Transverse colon (tissue), 4 donors: Measurements from ENCODE around the gene CTBP2. TPM values are rescaled to one million over a fixed set of nuclear protein-coding genes. Genes with fewer than 3 reads are reported as not detected.

Source experiments
- DNase-seq: peaks from one replicate; pipeline ENCODE4 v3.0.0-alpha.2; 2019
- H3K27ac ChIP-seq, 4 donors: fragments of 200-600 bp; sonication (generic); 2 replicates each; pipeline ENCODE4 v1.5.1; 2016 to 2018; ENCODE audit warnings: inconsistent platforms in 4 of 4
- H3K27me3 ChIP-seq: fragments of 200-600 bp; sonication (generic); 2 replicates; pipeline ENCODE4 v1.5.1; 2017; ENCODE audit warnings: inconsistent platforms
- H3K36me3 ChIP-seq, 4 donors: fragments of 200-600 bp; sonication (generic); 2 replicates each; pipeline ENCODE4 v1.5.1; 2017 to 2019; ENCODE audit warnings: inconsistent platforms in 4 of 4
- H3K4me1 ChIP-seq, 4 donors: fragments of 200-600 bp; sonication (generic); 2 replicates each; pipeline ENCODE4 v1.5.1; 2017 to 2020; ENCODE audit warnings: inconsistent platforms in 4 of 4
- H3K4me3 ChIP-seq, 4 donors: fragments of 200-600 bp; sonication (generic); 1 replicate in 1 of 4; 2 replicates in 3 of 4; pipeline versions ENCODE4 v1.5.1 to v1.6.1; 2017 to 2019; ENCODE audit warnings: inconsistent platforms in 4 of 4
- H3K9me3 ChIP-seq, 2 donors: fragments of 200-600 bp; sonication (generic); 2 replicates each; pipeline ENCODE4 v1.5.1; 2017 to 2019; ENCODE audit warnings: inconsistent platforms in 2 of 2
- CTCF ChIP-seq, 5 experiments: fragments of 200-600 bp in 3 of 5; fragments of 450-650 bp in 2 of 5; sonication (generic) in 3 of 5; IDR thresholded peaks; 1 replicate in 2 of 5; 2 replicates in 3 of 5; pipeline ENCODE4 v1.5.1; 2016 to 2017; ENCODE audit warnings: antibody characterized with exemption in 5 of 5, inconsistent platforms in 3 of 5, mild to moderate bottlenecking in 2 of 5, moderate library complexity in 1 of 5
- EP300 ChIP-seq: sonication (generic); formaldehyde crosslinking; IDR thresholded peaks from one replicate; pipeline ENCODE4 v1.6.1; 2017; ENCODE audit warnings: antibody characterized with exemption, low read depth
- POLR2A ChIP-seq: fragments of 450-650 bp; IDR thresholded peaks from one replicate; pipeline ENCODE4 v1.6.1; 2016; ENCODE audit warnings: antibody characterized with exemption, mild to moderate bottlenecking, moderate library complexity
- POLR2AphosphoS5 ChIP-seq, 3 donors: sonication (generic); formaldehyde crosslinking; IDR thresholded peaks; one replicate each; pipeline ENCODE4 v1.6.1; 2016; ENCODE audit warnings: antibody characterized with exemption in 3 of 3
- WGBS, 2 donors: methylation state at CpG; one replicate each; pipeline ENCODE4 v1.1.5; 2018; ENCODE audit warnings: low coverage in 1 of 2; 5-methylcytosine and 5-hydroxymethylcytosine counted together
- in situ Hi-C, 4 donors: fragments of 200-750 bp; cut with MboI; loops; one replicate each; pipeline versions ENCODE4 v1.15.0 to v1.15.1; 2017; ENCODE audit warnings: low sequenced_read_pairs in 3 of 4, low pct_ligation_motif_present in 1 of 4, low pct_unique_long_range_greater_than_20kb in 1 of 4
- intact Hi-C: fragments of 100-400 bp; cut with DNase I; formaldehyde crosslinking; loops from one replicate; pipeline ENCODE4 v1.15.1; 2023; ENCODE audit warnings: low total_unique reads
- total RNA-seq, 4 donors: library from RNA; depleted of rRNA; stranded (reverse); fragments of >200 nt; gene quantifications; one replicate each; pipeline ENCODE4 v1.1.0, GENCODE V29; 2016

Gene CTBP2
- total RNA-seq, 4 donors from 2014 or later: 71.9 to 247 (median 98.4) TPM

DNA sequence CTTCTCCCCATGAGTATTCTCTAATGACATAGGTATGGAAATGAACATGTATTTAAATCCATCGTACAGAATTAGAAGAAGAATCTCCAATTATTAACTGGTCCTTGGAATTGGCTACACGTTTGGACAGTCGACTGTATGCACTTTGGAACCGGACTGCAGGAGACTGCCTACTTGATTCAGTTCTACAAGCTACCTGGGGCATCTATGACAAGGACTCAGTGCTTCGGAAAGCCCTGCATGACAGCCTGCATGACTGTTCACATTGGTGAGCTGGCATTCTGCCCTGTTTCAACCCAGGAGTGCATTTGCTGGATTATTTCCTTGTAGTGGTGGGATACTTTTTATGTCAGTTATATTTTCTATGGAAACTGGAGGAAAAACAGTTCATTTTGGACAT, 186.2 kb downstream of the CTBP2 start:
- Histone ChIP-seq H3K4me3 (no peak overlapping the region), H3K4me1 (peaks cover 0 to 21% (median 8%) of the 10 kb centered on the region in 4 donors), H3K36me3 (peaks cover 0 to 24% (median 0%) of the 10 kb centered on the region in 4 donors), H3K9me3 (no peaks in the 10 kb centered on the region), H3K27me3 (no peaks in the 10 kb centered on the region), H3K27ac (no peak overlapping the region)
- no peak for DNase-seq
- intact Hi-C loops: no loop called here
- WGBS, 2 donors: 88 to 93% methylated on average over 4 to 5 of the region's 5 CpGs
- TF ChIP-seq POLR2A (no peak), CTCF (IDR thresholded peaks at IDR 0.05) (no peak), POLR2AphosphoS5 (IDR thresholded peaks at IDR 0.05) (no peak), EP300 (no peak)
- in situ Hi-C loops: no loop called here

- Histone ChIP-seq H3K4me3 (no peak overlapping the region), H3K9me3 (no peaks in the 10 kb centered on the region), H3K27ac (no peak overlapping the region), H3K4me1 (peaks cover 0 to 14% (median 6%) of the 10 kb centered on the region in 4 donors), H3K27me3 (no peaks in the 10 kb centered on the region), H3K36me3 (peaks cover 0 to 29% (median 2%) of the 10 kb centered on the region in 4 donors)
- WGBS, 2 donors: 90 to 94% methylated on average over 7 of the region's 7 CpGs
- in situ Hi-C loops (no loop called here), intact Hi-C loops (no loop called here)
- TF ChIP-seq CTCF (IDR thresholded peaks at IDR 0.05): no peak
- TF ChIP-seq POLR2AphosphoS5 (IDR thresholded peaks at IDR 0.05): no peak
- TF ChIP-seq EP300: no peak
- no peak for TF ChIP-seq POLR2A
- DNase-seq: no peak
Measured at GRCh38 chr10:124972637-124973036, 187.7 kb downstream of the CTBP2 start.

- H3K36me3 ChIP-seq: peaks cover 0 to 43% (median 5%) of the 10 kb centered on the region in 4 donors
- TF ChIP-seq CTCF (IDR thresholded peaks at IDR 0.05): no peak
- TF ChIP-seq EP300: no peak
- TF ChIP-seq POLR2A: no peak
- no peak for TF ChIP-seq POLR2AphosphoS5 (IDR thresholded peaks at IDR 0.05)
- intact Hi-C loops (no loop called here), in situ Hi-C loops (no loop called here)
- no peak overlapping the region for H3K27ac ChIP-seq
- no peak for DNase-seq
- no peaks in the 10 kb centered on the region for H3K27me3 ChIP-seq
- WGBS, 2 donors: 31 to 37% methylated on average over 2 of the region's 2 CpGs
- H3K4me1 ChIP-seq: peaks cover 0 to 16% (median 6%) of the 10 kb centered on the region in 4 donors
- H3K4me3 ChIP-seq: no peak overlapping the region
- H3K9me3 ChIP-seq: no peaks in the 10 kb centered on the region
Measured at GRCh38 chr10:124971276-124971675, 189.1 kb downstream of the CTBP2 start.

- intact Hi-C loops: no loop called here
- in situ Hi-C loops: no loop called here
- Histone ChIP-seq H3K36me3 (peaks cover 0 to 27% (median 5%) of the 10 kb centered on the region in 4 donors), H3K27me3 (no peaks in the 10 kb centered on the region), H3K9me3 (no peaks in the 10 kb centered on the region), H3K4me3 (no peak overlapping the region), H3K27ac (no peak overlapping the region), H3K4me1 (peaks cover 5 to 23% (median 6%) of the 10 kb centered on the region in 4 donors)
- TF ChIP-seq POLR2A (no peak), POLR2AphosphoS5 (IDR thresholded peaks at IDR 0.05) (no peak), CTCF (IDR thresholded peaks at IDR 0.05) (no peak), EP300 (no peak)
- 83 to 98% methylated on average over 2 of the region's 2 CpGs for WGBS, 2 donors
- no peak for DNase-seq
Measured at GRCh38 chr10:124967255-124967654, 193.1 kb downstream of the CTBP2 start.
